Memory B cell (primary cell): ENCODE data around the gene CHRNB2.

Source experiments
- ATAC-seq: fragments of 150-1000 bp; cut with Tn5 transposase; 2 replicates; pipeline ENCODE4 v1.10.0; 2021; ENCODE audit warnings: low read depth, mild to moderate bottlenecking, moderate library complexity
- DNase-seq, 2 donors: peaks; one replicate each; pipeline ENCODE4 v3.0.0; 2022; ENCODE audit warnings: low spot score in 2 of 2
- H3K27ac Mint-ChIP-seq: one replicate; pipeline ENCODE4 v1.8.0; 2022; ENCODE audit warnings: mild to moderate bottlenecking, moderate library complexity, mixed read lengths
- H3K27me3 Mint-ChIP-seq: one replicate; pipeline ENCODE4 v1.8.0; 2022; ENCODE audit warnings: mixed read lengths
- H3K36me3 Mint-ChIP-seq: one replicate; pipeline ENCODE4 v1.8.0; 2022; ENCODE audit warnings: mild to moderate bottlenecking, mixed read lengths
- H3K4me1 Mint-ChIP-seq: one replicate; pipeline ENCODE4 v1.8.0; 2022; ENCODE audit warnings: mixed read lengths
- H3K4me3 Mint-ChIP-seq: one replicate; pipeline ENCODE4 v1.8.0; 2022; ENCODE audit warnings: mild to moderate bottlenecking, moderate library complexity, mixed read lengths
- H3K9me3 Mint-ChIP-seq: one replicate; pipeline ENCODE4 v1.8.0; 2022; ENCODE audit warnings: mixed read lengths

The CHRNB2 gene

GRCh38 chr1:154598871-154599635, 31.5 kb downstream of the CHRNB2 start:
- ATAC-seq, result no peak
- Mint-ChIP-seq H3K36me3 (peaks cover 26% of the 10 kb centered on the region), H3K27me3 (no peaks in the 10 kb centered on the region), H3K4me3 (no peak overlapping the region), H3K4me1 (peaks cover 10% of the 10 kb centered on the region), H3K27ac (no peak overlapping the region), H3K9me3 (no peaks in the 10 kb centered on the region)
- DNase-seq, result no peak

DNA sequence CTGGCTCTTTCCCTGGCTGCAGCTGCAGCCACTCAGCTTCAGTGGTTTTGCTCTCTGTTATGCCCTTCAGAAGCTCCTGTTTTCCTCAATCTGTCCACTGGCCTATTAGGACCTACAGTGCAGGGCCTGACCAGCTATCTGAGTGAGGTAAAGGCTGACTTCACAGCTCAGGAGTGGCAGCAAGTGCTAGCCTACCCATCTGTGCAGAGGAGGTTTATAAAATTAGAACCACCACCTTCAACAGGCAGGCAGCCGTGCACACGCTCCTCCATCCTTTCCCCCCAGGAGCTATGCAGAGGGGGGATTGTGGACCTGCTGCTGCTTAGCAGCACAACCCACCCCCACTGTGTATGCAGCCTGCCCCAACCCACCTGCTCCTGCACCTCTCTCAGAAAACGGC, 32.1 kb downstream of the CHRNB2 start:
- Mint-ChIP-seq H3K36me3 (peaks cover 21% of the 10 kb centered on the region), H3K4me1 (peaks cover 15% of the 10 kb centered on the region), H3K4me3 (no peak overlapping the region), H3K27me3 (no peaks in the 10 kb centered on the region), H3K27ac (peak overlapping the region; percentile 53), H3K9me3 (no peaks in the 10 kb centered on the region)
- ATAC-seq (no peak), DNase-seq (no peak)

- H3K27ac Mint-ChIP-seq, result peak overlapping the region; percentile 26
- no peak for ATAC-seq
- no peaks in the 10 kb centered on the region for H3K9me3 Mint-ChIP-seq
- no peak overlapping the region for H3K4me3 Mint-ChIP-seq
- no peak for DNase-seq
- no peaks in the 10 kb centered on the region for H3K27me3 Mint-ChIP-seq
- peaks cover 37% of the 10 kb centered on the region for H3K4me1 Mint-ChIP-seq
- H3K36me3 Mint-ChIP-seq, result peaks cover 9% of the 10 kb centered on the region
Observed at GRCh38 chr1:154603317-154603716, 35.7 kb downstream of the CHRNB2 start.

GRCh38 chr1:154605534-154605933, 38.0 kb downstream of the CHRNB2 start:
- no peak for ATAC-seq
- Mint-ChIP-seq H3K4me3 (no peak overlapping the region), H3K27me3 (no peaks in the 10 kb centered on the region), H3K9me3 (no peaks in the 10 kb centered on the region), H3K36me3 (peaks cover 3% of the 10 kb centered on the region), H3K27ac (peak overlapping the region; percentile 67), H3K4me1 (peaks cover 42% of the 10 kb centered on the region)
- no peak for DNase-seq

DNA sequence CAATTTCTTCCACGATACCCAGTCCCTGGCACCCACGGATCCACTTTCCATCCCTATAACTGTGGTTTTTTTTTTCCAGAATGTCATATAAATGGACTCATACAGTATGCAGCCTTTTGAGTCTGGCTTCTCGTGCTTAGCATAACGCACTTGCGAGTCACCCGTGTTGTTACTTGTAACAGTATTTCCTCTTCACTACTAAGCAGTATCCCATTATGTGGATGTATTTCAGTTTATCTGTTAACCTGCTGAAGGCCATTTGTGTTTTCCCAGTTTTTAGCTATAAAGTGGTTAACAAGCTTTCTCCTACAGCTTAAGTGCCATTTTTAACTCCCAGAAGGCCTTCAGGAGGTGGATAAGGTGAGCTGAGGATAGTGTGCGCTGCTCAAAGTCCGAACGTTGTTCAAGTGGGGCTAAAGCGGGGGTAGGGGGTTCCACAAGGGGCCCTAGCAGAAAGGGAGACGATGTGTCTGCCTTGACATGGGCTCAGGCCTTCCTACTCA, 39.6 kb downstream of the CHRNB2 start:
- peak overlapping the region; percentile 98 for H3K27ac Mint-ChIP-seq
- peaks cover 48% of the 10 kb centered on the region for H3K4me1 Mint-ChIP-seq
- H3K27me3 Mint-ChIP-seq, result no peaks in the 10 kb centered on the region
- ATAC-seq, result no peak
- no peak for DNase-seq
- H3K36me3 Mint-ChIP-seq, result peaks cover 3% of the 10 kb centered on the region
- H3K4me3 Mint-ChIP-seq, result peak overlapping the region; percentile 97
- H3K9me3 Mint-ChIP-seq, result no peaks in the 10 kb centered on the region

GRCh38 chr1:154607609-154608396, 40.2 kb downstream of the CHRNB2 start, which contains the start of gene ADAR:
ADAR (minus strand) TSS chr1:154608186; CDS start chr1:154608006, 180 bp downstream.
- H3K27me3 Mint-ChIP-seq, result no peaks in the 10 kb centered on the region
- H3K27ac Mint-ChIP-seq, result peak within 1 kb of the TSS; percentile 98
- no peaks in the 10 kb centered on the region for H3K9me3 Mint-ChIP-seq
- H3K4me1 Mint-ChIP-seq, result peaks cover 48% of the 10 kb centered on the region
- H3K4me3 Mint-ChIP-seq, result peak within 1 kb of the TSS; percentile 97
- peaks cover 3% of the 10 kb centered on the region for H3K36me3 Mint-ChIP-seq
- DNase-seq, result peak; percentile 86 to 92
- peak; percentile 90 for ATAC-seq

GRCh38 chr1:154608397-154609270, 41.1 kb downstream of the CHRNB2 start:
- no peaks in the 10 kb centered on the region for H3K9me3 Mint-ChIP-seq
- H3K36me3 Mint-ChIP-seq, result peaks cover 3% of the 10 kb centered on the region
- peak overlapping the region; percentile 98 for H3K27ac Mint-ChIP-seq
- peak overlapping the region; percentile 97 for H3K4me3 Mint-ChIP-seq
- ATAC-seq, result peak; percentile 18
- peak; percentile 17 to 38 for DNase-seq
- no peaks in the 10 kb centered on the region for H3K27me3 Mint-ChIP-seq
- peaks cover 47% of the 10 kb centered on the region for H3K4me1 Mint-ChIP-seq

- H3K4me3 Mint-ChIP-seq, result peak overlapping the region; percentile 75
- H3K27me3 Mint-ChIP-seq, result no peaks in the 10 kb centered on the region
- H3K9me3 Mint-ChIP-seq, result no peaks in the 10 kb centered on the region
- H3K4me1 Mint-ChIP-seq, result peaks cover 40% of the 10 kb centered on the region
- H3K27ac Mint-ChIP-seq, result peak overlapping the region; percentile 98
- ATAC-seq, result no peak
- H3K36me3 Mint-ChIP-seq, result peaks cover 2% of the 10 kb centered on the region
- DNase-seq, result no peak
Observed at GRCh38 chr1:154609398-154610380, 42.1 kb downstream of the CHRNB2 start.

DNA sequence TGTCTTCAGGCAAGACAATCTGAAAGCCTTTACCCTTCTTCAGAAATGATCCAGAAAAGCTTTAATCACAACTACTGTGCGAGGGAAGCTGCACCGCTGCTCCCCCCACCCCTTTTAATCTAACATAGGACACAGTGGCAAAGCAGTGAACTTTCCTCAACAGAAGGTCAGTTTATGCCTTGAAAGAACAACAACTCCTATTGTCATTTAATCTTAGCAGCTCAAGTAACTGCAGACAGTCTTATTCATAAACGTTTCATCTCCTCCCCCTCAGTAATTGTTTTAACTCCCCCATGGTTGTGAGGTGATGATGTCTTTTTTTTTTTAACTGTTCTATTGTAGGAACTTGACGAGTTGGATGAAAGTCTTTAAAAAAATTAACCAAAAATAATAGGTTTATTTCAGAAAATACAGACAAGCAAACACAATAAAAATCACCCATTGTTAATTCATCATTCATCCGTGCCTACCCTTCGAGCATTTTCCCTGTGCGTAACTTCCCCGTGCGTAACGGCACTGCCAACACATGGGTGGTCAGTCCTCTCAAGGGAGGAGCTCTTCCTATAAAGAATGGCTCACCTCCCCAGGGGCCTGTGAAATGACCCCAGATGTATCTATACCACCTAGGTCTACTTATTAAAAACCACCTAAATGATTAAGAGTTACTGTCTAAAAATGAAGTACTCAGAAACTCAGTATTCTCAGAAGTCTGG, 43.7 kb downstream of the CHRNB2 start:
- no peak overlapping the region for H3K4me3 Mint-ChIP-seq
- ATAC-seq, result no peak
- peaks cover 2% of the 10 kb centered on the region for H3K36me3 Mint-ChIP-seq
- H3K9me3 Mint-ChIP-seq, result no peaks in the 10 kb centered on the region
- no peaks in the 10 kb centered on the region for H3K27me3 Mint-ChIP-seq
- no peak for DNase-seq
- H3K4me1 Mint-ChIP-seq, result peaks cover 30% of the 10 kb centered on the region
- H3K27ac Mint-ChIP-seq, result no peak overlapping the region

DNA sequence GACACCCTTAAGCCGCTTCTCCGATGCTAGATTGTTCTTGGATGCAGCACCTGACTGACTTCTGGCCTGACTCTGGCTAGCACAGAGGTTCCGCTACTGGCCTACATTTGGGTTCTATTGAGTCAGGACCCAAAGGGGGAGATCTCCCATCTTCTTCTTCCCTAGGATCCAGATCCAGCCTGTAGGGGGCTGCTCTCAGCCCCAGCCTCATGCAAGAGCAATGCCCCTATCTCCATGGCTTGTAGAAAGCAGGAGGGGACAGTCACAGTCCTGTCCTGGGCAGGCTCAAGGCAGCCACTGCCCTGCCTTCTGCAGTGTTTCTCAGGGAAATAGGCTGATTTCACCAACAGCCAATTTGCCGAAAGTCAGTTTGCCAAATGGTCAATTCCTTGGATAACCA, 46.7 kb downstream of the CHRNB2 start:
- no peak overlapping the region for H3K27ac Mint-ChIP-seq
- peaks cover 21% of the 10 kb centered on the region for H3K4me1 Mint-ChIP-seq
- ATAC-seq (no peak), DNase-seq (no peak)
- H3K36me3 Mint-ChIP-seq, result peaks cover 3% of the 10 kb centered on the region
- H3K27me3 Mint-ChIP-seq, result no peaks in the 10 kb centered on the region
- no peak overlapping the region for H3K4me3 Mint-ChIP-seq
- no peaks in the 10 kb centered on the region for H3K9me3 Mint-ChIP-seq

DNA sequence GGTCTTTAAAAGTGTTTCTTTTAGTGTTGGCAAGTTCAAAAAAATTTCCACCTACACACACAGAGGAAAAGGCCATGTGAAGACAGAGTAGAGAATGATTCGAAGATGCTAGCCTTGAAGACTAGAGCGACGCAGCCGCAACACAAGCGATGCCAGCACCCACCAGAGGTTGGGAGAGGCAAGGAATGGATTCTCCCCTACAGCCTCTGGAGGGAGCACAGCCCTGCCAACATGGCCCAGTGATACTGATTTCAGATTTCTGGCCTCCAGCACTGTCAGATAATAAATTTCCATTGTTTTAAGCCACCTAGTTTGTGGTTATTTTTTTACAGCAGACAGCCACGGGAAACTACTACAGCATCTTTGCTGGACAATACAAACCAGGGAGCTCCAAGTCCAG, 47.3 kb downstream of the CHRNB2 start:
- Mint-ChIP-seq H3K27ac (no peak overlapping the region), H3K4me1 (peaks cover 15% of the 10 kb centered on the region), H3K36me3 (peaks cover 3% of the 10 kb centered on the region), H3K27me3 (no peaks in the 10 kb centered on the region), H3K4me3 (no peak overlapping the region), H3K9me3 (no peaks in the 10 kb centered on the region)
- DNase-seq (no peak), ATAC-seq (no peak)

DNA sequence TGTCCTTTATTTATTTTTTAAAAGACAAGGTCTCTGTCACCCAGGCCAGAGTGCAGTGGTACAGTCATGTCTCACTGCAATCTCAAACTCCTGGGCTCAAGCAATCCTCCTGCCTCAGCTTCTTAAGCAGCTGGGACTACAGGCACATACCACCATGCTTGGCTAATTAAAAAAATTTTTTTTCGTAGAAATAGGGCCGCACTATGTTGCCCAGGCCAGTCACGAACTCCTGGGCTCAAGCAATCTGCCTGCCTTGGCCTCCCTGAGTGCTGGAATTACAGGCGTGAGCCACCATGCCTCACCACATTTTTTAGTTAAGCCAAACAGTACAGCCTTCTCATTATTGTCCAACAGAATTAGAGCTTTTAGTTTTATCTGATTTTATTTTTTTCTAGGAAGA, 47.8 kb downstream of the CHRNB2 start:
- H3K27ac Mint-ChIP-seq, result no peak overlapping the region
- DNase-seq, result no peak
- H3K36me3 Mint-ChIP-seq, result peaks cover 3% of the 10 kb centered on the region
- no peak for ATAC-seq
- no peak overlapping the region for H3K4me3 Mint-ChIP-seq
- H3K4me1 Mint-ChIP-seq, result peaks cover 15% of the 10 kb centered on the region
- no peaks in the 10 kb centered on the region for H3K27me3 Mint-ChIP-seq
- no peaks in the 10 kb centered on the region for H3K9me3 Mint-ChIP-seq
